Testis (tissue), 2 donors: Measurements from ENCODE around the gene COLEC11.

Experiments used
- POLR2A ChIP-seq: fragments of 450-650 bp; IDR thresholded peaks from one replicate; pipeline ENCODE4 v1.6.1; 2017; ENCODE audit warnings: antibody characterized with exemption, mild to moderate bottlenecking, moderate library complexity
- TF ChIP-seq, protein P1 (sequence below), 3 experiments: fragments of 450-650 bp in 2 of 3; fragments of 200-600 bp in 1 of 3; sonication (generic) in 1 of 3; IDR thresholded peaks; one replicate each; pipeline ENCODE4 v1.5.1; 2016 to 2019; ENCODE audit warnings: antibody characterized with exemption in 3 of 3, mild to moderate bottlenecking in 2 of 3, moderate library complexity in 1 of 3

DNA sequence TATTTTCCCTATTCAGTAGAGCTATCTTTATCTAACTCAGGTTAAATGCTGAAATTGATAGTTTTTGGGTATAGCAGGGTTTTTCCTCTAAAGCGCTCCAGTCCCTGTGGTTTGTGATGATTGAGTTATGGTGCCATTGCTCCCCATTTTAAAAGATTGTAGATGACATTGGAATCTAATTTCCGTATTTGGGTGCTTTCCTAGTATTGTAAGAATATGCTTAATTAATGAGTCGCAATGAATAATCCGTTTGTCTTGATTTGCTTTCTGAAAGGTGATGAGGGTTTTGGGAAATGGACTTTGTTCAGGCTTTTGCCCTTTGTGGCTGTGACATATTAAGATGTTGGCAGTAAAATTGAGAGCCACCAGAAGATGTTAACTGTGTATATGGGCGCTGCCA is 15.9 kb upstream of the COLEC11 start:
- TF ChIP-seq POLR2A: no peak
- TF ChIP-seq, protein P1, sequence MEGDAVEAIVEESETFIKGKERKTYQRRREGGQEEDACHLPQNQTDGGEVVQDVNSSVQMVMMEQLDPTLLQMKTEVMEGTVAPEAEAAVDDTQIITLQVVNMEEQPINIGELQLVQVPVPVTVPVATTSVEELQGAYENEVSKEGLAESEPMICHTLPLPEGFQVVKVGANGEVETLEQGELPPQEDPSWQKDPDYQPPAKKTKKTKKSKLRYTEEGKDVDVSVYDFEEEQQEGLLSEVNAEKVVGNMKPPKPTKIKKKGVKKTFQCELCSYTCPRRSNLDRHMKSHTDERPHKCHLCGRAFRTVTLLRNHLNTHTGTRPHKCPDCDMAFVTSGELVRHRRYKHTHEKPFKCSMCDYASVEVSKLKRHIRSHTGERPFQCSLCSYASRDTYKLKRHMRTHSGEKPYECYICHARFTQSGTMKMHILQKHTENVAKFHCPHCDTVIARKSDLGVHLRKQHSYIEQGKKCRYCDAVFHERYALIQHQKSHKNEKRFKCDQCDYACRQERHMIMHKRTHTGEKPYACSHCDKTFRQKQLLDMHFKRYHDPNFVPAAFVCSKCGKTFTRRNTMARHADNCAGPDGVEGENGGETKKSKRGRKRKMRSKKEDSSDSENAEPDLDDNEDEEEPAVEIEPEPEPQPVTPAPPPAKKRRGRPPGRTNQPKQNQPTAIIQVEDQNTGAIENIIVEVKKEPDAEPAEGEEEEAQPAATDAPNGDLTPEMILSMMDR (IDR thresholded peaks at IDR 0.05): no peak
